Esophagus (tissue), 2 donors: Measurements from ENCODE around the gene ALDH8A1. TPM values are rescaled to one million over a fixed set of nuclear protein-coding genes. Genes with fewer than 3 reads are reported as not detected.

Experiments
- polyA plus RNA-seq, 2 donors: library from polyadenylated mRNA; stranded (reverse); fragments of 200-250 nt; gene quantifications; one replicate each; pipeline ENCODE4 v1.2.3, GENCODE V29; 2013
- donor health status: healthy with polysubstance abuse.
- donor health status: Bipolar disorder and iron deficiency.

ALDH8A1 gene
- polyA plus RNA-seq, 2 donors = 0.31 to 1.3 TPM

Other genes starting within 250 kb of the ALDH8A1 start
- gene HBS1L, start 104.7 kb upstream of the ALDH8A1 start, polyA plus RNA-seq = 10 to 100 TPM; 16.6 to 26.0 TPM
- 1 to 10 TPM; 1.5 to 2.5 TPM for gene MYB, start 231.2 kb upstream of the ALDH8A1 start, polyA plus RNA-seq